Ramos (cell line): ENCODE results near the gene SHTN1.

ENCODE experiments used
- in situ Hi-C: fragments of 300-500 bp; cut with MboI; formaldehyde crosslinking; loops from one replicate; pipeline ENCODE4 v1.14.3; 2022; ENCODE audit warnings: low sequenced_read_pairs; ENCODE audit not compliant: unreplicated experiment

The SHTN1 gene

GRCh38 chr10:117005026-117005526, at the start of gene SHTN1:
Gene SHTN1, minus strand, starts transcription at chr10:117005187. Its CDS starts 108 bp downstream, at chr10:117005079.
- in situ Hi-C loops: no loop called here

- in situ Hi-C loops: no loop called here
Measured at GRCh38 chr10:117053482-117053881, 48.5 kb upstream of the SHTN1 start.

- in situ Hi-C loops: no loop called here
Measured at GRCh38 chr10:117047947-117048346, 43.0 kb upstream of the SHTN1 start.

- in situ Hi-C loops: no loop called here
Measured at GRCh38 chr10:117016266-117016665, 11.3 kb upstream of the SHTN1 start.

- in situ Hi-C loops: no loop called here
Measured at GRCh38 chr10:117014835-117015234, 9.8 kb upstream of the SHTN1 start.

DNA sequence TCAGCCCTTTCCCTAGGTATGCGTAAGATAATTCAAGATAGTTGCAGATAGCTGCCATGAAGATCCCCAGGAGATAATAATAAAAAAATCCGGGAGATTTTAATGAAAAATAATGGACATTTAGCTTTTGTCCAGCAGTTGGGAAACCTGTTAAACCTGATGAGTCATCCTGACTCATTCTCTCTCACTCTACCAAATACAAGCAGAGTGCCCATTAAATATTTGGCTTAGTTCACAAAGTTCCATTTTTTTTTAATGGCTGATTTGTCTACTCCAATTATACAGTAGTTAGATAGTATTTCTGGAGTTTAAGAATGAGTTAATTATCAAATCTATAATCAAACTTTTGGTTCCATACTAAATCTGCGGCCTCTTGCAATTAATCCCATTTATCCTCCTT, 2.1 kb upstream of the SHTN1 start:
- in situ Hi-C loops: no loop called here

DNA sequence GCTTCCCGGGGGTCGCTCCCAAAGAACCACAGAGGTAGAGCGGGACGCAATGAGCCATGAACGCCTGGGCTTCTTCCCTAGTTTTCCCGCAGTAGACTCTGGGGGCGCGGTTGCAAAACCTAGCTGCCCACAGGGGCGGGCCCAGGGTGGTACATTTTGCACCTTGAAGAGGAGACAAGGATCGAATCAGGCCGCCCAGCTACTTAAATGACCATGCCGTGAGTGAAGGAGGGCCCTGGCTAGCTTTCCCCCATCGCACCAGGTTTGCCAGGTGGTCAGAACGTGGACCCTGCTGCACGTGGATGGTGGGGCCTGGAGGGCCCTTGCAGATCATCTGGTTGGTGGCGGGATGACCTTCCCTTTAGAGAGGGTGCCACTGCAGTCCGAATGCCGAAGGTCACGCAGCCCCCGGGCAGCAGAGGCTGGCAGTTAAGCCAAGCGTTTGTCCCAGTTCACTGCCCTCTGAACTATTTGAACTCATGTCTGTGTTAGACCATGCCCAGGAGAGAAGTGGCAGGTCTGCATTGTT, 604 bp upstream of the SHTN1 start:
- in situ Hi-C loops: no loop called here

DNA sequence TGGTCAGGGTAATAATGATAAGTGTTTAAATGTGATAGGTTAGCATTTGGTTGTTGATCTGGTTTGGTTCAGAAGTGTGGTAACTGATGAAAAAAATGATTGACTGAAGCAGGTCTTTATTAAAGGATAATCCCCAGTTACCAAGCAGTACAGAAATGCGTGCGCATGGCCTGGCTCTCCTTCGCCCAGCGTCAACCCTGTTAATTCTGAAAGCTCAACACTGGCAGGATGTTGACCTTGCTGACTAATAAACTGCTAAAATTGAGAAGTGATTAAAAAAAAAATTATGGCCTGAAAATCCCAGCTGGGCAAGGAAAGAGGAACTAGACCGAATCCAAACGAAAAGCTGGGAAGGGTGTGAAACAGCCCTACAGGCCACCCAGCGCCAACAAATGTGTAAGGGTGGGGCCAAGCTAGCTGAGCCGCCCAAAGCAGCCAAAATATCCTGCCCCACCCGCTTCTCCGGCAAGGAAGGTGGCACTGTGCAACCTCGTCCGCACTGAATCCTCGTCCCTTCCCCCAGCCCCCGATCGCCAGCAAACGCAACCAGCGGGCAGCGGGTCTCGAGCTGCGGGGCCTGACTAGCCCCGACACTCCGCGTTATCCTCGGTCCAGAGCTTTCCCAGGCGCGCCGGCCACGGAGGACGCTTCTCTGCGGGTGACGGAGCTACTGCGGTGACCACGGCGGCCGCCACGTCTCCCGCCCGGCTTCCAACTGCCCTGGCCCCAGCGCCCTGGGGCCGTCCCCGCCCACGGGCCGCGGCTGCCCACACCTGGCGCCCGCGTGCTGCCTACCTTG, 561 bp downstream of the SHTN1 start:
- in situ Hi-C loops: no loop called here

GRCh38 chr10:117003336-117003735, 1.7 kb downstream of the SHTN1 start:
- in situ Hi-C loops: no loop called here

DNA sequence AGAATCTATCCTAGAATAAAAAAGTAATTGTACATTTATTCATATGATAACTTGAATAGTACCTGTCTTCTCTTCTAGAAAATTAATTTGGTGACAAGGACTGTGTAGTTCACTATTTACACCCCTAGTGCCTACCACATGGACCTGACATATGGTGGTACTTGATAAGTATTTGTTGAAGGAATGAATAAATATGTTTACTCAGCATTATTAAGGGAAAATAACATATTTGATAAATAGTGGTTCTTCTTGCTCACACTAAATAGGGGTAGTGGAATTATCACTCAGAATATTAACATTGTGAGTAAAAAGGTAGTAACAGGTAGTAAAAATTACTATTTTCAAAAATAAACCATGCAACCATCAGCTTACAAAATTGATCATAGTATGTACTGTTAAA, 2.8 kb downstream of the SHTN1 start:
- in situ Hi-C loops: no loop called here

- in situ Hi-C loops: no loop called here
Measured at GRCh38 chr10:117001144-117001543, 3.8 kb downstream of the SHTN1 start.

DNA sequence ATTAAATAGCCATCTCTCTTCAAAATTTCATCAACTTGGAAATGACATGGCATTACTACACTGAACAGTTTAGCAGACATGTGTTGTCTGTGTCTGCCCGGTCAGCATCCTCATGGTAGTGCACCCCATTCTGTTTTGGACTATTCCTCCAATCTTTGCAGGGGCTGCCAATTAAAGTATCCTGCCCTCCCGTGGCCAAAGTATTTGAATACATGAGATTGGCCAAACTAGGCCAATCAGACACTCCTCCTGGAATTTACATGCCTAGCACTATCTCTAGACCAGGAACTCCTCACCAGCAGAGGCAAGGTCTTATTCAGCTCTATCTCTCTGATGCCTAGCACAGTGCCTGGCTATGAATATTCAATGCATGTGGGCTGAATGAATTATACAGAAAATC, 4.4 kb downstream of the SHTN1 start:
- in situ Hi-C loops: no loop called here

DNA sequence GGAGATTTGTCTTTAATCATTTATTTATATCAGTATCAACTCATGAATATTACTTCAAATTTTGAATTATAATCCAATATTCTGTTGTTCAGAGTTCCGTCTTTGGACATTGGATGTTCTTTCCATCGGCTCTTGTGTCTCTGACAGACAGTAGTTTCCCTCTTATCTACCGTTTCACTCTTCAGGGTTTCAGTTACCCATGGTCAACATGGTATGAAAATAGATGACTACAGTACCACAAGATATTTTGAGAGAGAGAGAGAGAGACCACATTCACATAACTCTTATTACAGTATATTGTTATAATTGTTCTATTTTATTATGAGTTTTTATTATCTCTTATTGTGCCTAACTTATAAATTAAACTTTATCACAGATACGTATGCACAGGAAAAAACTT, 6.8 kb downstream of the SHTN1 start:
- in situ Hi-C loops: no loop called here

GRCh38 chr10:116997015-116997414, 8.0 kb downstream of the SHTN1 start:
- in situ Hi-C loops: no loop called here

- in situ Hi-C loops: no loop called here
Measured at GRCh38 chr10:116995648-116996047, 9.3 kb downstream of the SHTN1 start.

- in situ Hi-C loops: no loop called here
Measured at GRCh38 chr10:116994113-116994890, 10.7 kb downstream of the SHTN1 start.

DNA sequence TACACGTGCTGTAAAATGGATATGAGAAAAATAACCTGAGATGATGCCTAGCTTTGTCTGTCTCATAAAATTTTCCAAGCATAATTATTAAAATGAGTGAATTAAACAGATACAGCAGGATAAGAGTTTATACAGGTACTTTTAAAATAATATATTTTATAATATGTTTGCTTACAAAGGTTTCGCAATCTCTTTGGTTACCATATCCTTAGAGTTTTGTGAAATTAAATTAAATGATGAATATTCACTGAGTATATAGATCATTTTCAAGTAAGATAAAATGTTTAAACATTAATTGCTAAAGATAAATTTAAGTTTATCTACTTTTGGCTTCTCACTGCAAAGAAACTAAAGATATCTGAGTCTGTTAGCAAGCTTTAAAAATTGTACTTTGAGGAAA, 11.4 kb downstream of the SHTN1 start:
- in situ Hi-C loops: no loop called here

GRCh38 chr10:116992183-116992582, 12.8 kb downstream of the SHTN1 start:
- in situ Hi-C loops: no loop called here

DNA sequence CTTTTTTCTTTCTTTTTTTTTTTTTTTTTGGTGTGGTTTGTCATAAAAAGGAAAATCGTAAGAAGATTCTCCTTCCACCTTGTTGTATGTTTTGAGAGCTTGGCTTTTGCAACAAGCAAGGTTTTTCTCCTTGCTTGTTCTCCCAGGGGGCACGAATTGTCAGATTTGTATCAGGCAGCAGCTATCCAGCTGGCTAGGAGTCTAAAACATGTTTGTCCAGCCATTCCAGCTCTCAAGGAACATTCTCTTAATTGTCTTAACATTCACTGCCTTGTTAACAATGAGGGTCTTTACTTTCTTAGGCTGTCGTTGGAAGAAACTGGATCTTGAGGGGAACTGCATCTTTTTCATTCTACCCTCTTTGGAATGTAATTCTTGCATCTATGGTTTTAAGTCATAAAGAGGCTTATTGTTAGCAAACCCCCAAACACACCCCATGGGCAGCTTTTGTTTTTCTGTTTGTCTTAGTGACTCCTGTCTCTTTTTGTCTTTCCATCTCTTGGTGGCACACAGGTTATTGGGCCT, 14.6 kb downstream of the SHTN1 start:
- in situ Hi-C loops: no loop called here

DNA sequence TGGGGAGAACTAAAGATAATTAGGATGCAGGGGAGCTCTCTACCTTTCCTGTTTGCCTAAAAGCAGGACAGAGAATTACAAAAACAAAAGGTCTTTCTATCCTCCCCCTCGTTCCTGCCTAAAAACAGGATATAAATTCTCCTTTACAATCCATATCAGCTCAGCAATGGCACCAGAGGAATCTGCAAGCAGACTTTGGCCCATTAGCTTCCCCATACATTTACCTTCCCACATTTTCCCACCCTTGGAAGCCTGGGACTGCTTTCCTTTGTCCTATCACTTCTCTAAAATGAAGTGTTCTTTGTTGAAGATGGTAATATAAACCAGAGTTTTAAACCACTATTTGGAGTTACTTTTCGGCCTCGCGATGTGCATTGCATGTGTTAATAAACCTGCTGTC, 15.5 kb downstream of the SHTN1 start:
- in situ Hi-C loops: no loop called here

- in situ Hi-C loops: no loop called here
Measured at GRCh38 chr10:116988311-116988710, 16.7 kb downstream of the SHTN1 start.
